ENCODE measurements around the gene PKP4. TPM values are rescaled to one million over a fixed set of nuclear protein-coding genes. Genes with fewer than 3 reads are reported as not detected.

Gene PKP4
- total and polyA plus RNA-seq, 12 donors = 17.9 to 59.0 (median 45.2) TPM

DNA sequence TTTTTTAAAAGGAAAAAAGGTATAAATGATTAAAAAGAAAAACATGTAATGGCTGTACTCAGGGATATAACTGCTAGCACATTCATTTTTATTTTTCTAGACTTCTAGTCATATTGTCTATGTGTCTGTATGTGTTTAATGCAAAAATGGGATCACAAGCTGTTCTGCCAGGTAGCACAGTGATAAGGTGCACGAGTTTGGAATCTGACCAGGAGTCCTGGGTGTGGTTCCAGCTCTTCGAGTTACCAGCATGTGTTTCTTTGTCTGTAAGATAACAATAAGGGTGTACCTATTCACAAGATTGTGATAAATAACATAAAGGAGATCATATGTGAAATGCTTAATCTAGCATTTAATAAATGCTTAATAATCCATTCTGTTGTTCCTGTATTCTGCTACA is 145.3 kb downstream of the PKP4 start:
- intact Hi-C loops (cut with DNase I) = no loop called here
- TF ChIP-seq, protein P1, sequence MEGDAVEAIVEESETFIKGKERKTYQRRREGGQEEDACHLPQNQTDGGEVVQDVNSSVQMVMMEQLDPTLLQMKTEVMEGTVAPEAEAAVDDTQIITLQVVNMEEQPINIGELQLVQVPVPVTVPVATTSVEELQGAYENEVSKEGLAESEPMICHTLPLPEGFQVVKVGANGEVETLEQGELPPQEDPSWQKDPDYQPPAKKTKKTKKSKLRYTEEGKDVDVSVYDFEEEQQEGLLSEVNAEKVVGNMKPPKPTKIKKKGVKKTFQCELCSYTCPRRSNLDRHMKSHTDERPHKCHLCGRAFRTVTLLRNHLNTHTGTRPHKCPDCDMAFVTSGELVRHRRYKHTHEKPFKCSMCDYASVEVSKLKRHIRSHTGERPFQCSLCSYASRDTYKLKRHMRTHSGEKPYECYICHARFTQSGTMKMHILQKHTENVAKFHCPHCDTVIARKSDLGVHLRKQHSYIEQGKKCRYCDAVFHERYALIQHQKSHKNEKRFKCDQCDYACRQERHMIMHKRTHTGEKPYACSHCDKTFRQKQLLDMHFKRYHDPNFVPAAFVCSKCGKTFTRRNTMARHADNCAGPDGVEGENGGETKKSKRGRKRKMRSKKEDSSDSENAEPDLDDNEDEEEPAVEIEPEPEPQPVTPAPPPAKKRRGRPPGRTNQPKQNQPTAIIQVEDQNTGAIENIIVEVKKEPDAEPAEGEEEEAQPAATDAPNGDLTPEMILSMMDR (IDR thresholded peaks at IDR 0.05) = no peak

DNA sequence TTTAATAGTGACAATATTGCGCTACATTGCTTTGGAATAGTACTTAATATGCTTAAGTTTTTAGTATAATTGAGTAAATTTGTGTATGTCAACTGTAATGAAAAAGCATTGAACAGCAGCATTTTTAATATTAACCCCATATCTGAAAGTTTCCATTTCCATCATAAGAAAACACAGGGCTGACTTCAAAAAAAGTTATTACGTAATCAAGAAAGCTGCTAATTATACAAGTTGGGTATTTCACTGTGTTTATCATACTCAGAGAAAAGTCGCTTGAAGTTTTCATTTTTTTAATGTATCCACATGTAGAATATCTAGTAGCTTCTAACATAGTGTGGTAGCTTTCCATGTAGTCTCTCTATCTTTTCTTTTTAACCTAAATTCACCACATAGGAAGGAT is 146.5 kb downstream of the PKP4 start:
- WGBS, 2 donors = 96 to 99% methylated on average over 3 of the region's 3 CpGs
- Histone ChIP-seq H3K4me1 (peaks cover 3 to 37% (median 26%) of the 10 kb centered on the region in 9 donors), H3K27me3 (no peaks in the 10 kb centered on the region), H3K9me3 (no peaks in the 10 kb centered on the region), H3K36me3 (peaks cover 0 to 14% (median 0%) of the 10 kb centered on the region in 9 donors), H3K4me3 (no peak overlapping the region), H3K27ac (no peak overlapping the region)
- TF ChIP-seq, protein P1 (IDR thresholded peaks at IDR 0.05) = no peak
- DNase-seq = no peak
- no peak for ATAC-seq
- intact Hi-C loops (cut with DNase I) = no loop called here

More for the DNA sequence above, 145.3 kb downstream of the PKP4 start:
- H3K4me3 ChIP-seq = no peak overlapping the region
- WGBS, 2 donors = 21 to 31% methylated on average over 2 of the region's 2 CpGs
- ATAC-seq = no peak
- no peaks in the 10 kb centered on the region for H3K27me3 ChIP-seq
- H3K27ac ChIP-seq = no peak overlapping the region
- H3K4me1 ChIP-seq = peaks cover 3 to 37% (median 26%) of the 10 kb centered on the region in 9 donors
- H3K9me3 ChIP-seq = no peaks in the 10 kb centered on the region
- peaks cover 0 to 14% (median 0%) of the 10 kb centered on the region in 9 donors for H3K36me3 ChIP-seq
- no peak for DNase-seq

DNA sequence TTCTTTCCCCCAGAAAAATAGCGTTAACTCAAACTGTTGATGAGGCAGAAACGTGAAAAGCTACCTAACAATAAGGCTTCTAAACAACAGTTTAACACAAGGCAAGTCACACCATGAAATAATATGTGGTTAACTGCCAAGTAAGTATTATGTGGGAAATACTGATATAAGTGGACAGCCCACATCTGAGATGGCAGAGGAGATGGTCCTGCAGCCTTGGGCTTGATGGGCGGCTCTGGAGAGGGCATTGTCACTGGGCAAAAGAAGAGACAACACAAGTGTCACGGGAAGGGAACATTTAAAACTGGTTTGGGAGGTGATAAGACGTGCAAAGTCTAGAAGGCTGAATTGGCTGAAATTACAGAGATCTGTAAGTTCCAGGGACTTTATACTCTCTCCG is 147.2 kb downstream of the PKP4 start:
- Histone ChIP-seq H3K36me3 (peaks cover 0 to 14% (median 0%) of the 10 kb centered on the region in 9 donors), H3K27ac (no peak overlapping the region), H3K4me1 (peaks cover 3 to 32% (median 21%) of the 10 kb centered on the region in 9 donors), H3K4me3 (no peak overlapping the region), H3K9me3 (no peaks in the 10 kb centered on the region), H3K27me3 (no peaks in the 10 kb centered on the region)
- intact Hi-C loops (cut with DNase I) = no loop called here
- TF ChIP-seq, protein P1 (IDR thresholded peaks at IDR 0.05) = no peak
- 94 to 95% methylated on average over 6 of the region's 6 CpGs for WGBS, 2 donors
- no peak for ATAC-seq
- DNase-seq = no peak

DNA sequence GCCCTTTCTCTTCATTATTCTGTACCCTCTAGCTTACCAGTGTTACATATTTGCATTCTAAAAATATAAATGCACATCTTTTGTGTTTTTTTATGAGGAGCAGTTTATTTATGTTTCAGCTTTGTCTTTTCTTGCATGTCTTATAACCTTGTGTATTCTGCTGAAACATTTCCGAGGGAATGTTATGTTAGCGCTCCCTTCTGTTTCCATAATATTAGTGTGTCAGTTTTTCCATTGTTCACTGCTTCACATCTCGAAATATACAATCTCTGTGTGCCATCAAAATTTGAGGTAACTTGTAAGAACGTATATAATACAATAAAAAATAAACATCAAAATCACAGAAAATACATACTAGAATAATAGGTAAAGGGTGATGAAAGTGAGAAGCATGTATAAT is 153.3 kb downstream of the PKP4 start:
- Histone ChIP-seq H3K4me1 (no peaks in the 10 kb centered on the region), H3K4me3 (no peak overlapping the region), H3K27me3 (no peaks in the 10 kb centered on the region), H3K36me3 (peaks cover 0 to 4% (median 0%) of the 10 kb centered on the region in 9 donors), H3K9me3 (no peaks in the 10 kb centered on the region), H3K27ac (no peak overlapping the region)
- WGBS, 2 donors = 86 to 88% methylated on average over 4 of the region's 4 CpGs
- intact Hi-C loops (cut with DNase I) = no loop called here
- TF ChIP-seq, protein P1 (IDR thresholded peaks at IDR 0.05) = no peak
- no peak for ATAC-seq
- DNase-seq = no peak

Measured in heart right ventricle (tissue), 16 donors.